C4-2B (cell line): ENCODE measurements around the gene MBD6.
A peak's percentile ranks its signal among the peaks of the same experiment; 100 is the strongest.
"Not testable (repeated sequence)": the region's sequence is repeated elsewhere in the genome, so short reads cannot be mapped to it uniquely, and the experiment has no call there.

Source experiments
- H3K27ac ChIP-seq: fragments of 450-650 bp; 2 replicates; pipeline ENCODE4 v1.5.1; 2017
- ZFX ChIP-seq: fragments of 450-650 bp; IDR thresholded peaks from 2 replicates; pipeline ENCODE4 v1.6.1; 2017
- TF ChIP-seq, protein P1 (sequence below): fragments of 450-650 bp; conservative IDR thresholded peaks from 2 replicates; pipeline ENCODE4 v1.5.1; 2017; ENCODE audit warnings: mild to moderate bottlenecking

MBD6 gene

DNA sequence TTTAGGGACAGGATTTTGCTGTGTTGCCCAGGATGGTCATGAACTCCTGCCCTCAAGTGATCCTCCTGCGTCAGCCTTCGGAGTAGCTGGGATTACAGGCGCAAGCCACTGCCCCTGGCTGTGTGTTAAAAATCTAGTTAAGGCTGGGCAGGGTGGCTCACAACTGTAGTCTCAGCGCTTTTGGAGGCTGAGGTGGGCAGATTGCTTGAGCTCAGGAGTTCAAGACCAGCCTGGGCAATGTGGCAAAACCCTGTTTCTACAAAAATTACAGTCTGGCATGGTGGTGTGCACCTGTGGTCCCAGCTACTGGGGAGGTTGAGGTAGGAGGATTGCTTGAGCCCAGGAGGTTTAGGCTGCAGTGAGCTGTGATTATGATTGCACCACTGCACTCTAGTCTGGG, 11.5 kb upstream of the MBD6 start:
- no peak overlapping the region for H3K27ac ChIP-seq
- TF ChIP-seq, protein P1, sequence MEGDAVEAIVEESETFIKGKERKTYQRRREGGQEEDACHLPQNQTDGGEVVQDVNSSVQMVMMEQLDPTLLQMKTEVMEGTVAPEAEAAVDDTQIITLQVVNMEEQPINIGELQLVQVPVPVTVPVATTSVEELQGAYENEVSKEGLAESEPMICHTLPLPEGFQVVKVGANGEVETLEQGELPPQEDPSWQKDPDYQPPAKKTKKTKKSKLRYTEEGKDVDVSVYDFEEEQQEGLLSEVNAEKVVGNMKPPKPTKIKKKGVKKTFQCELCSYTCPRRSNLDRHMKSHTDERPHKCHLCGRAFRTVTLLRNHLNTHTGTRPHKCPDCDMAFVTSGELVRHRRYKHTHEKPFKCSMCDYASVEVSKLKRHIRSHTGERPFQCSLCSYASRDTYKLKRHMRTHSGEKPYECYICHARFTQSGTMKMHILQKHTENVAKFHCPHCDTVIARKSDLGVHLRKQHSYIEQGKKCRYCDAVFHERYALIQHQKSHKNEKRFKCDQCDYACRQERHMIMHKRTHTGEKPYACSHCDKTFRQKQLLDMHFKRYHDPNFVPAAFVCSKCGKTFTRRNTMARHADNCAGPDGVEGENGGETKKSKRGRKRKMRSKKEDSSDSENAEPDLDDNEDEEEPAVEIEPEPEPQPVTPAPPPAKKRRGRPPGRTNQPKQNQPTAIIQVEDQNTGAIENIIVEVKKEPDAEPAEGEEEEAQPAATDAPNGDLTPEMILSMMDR, result no peak
- no peak for TF ChIP-seq ZFX

GRCh38 chr12:57511588-57512325, 10.9 kb upstream of the MBD6 start:
- no peak overlapping the region for H3K27ac ChIP-seq
- no peak for TF ChIP-seq ZFX
- TF ChIP-seq, protein P1, result no peak

DNA sequence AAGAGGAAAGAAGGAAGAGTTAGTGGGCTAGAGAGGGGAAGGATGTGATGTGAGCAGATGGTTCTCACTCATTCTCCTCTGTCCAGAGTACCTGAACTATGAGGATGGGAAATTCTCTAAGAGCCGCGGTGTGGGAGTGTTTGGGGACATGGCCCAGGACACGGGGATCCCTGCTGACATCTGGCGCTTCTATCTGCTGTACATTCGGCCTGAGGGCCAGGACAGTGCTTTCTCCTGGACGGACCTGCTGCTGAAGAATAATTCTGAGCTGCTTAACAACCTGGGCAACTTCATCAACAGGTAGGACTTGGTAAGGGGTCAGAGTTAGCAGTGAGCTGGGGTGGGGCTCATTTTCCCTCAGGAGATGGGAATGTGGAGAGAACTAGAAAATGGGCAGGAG, 10.0 kb upstream of the MBD6 start:
- no peak overlapping the region for H3K27ac ChIP-seq
- TF ChIP-seq, protein P1, result no peak
- TF ChIP-seq ZFX, result no peak

GRCh38 chr12:57513266-57513665, 9.4 kb upstream of the MBD6 start:
- no peak for TF ChIP-seq ZFX
- TF ChIP-seq, protein P1, result no peak
- H3K27ac ChIP-seq, result no peak overlapping the region

- not testable (repeated sequence) for H3K27ac ChIP-seq
Observed at GRCh38 chr12:57513677-57514076, 8.9 kb upstream of the MBD6 start.

DNA sequence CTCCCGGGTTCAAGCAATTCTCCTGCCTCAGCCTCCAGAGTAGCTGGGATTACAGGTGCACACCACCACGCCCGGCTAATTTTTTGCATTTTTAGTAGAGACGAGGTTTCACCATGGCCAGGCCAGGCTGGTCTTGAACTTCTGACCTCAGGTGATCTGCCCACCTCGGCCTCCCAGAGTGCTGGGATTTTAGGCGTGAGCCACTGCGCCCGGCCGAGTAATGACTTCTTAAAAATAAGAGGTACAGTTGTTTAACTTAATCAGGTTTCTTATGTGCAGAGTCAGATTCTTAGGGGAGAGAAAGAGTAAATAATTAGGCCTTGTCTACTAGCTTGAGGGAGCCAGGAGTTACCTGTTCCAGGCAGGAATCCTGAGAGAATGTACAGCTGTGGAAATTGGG, 8.4 kb upstream of the MBD6 start:
- peak overlapping the region; percentile 74 for H3K27ac ChIP-seq

GRCh38 chr12:57514720-57515407, 7.8 kb upstream of the MBD6 start:
- TF ChIP-seq, protein P1, result no peak
- no peak for TF ChIP-seq ZFX
- H3K27ac ChIP-seq, result peak overlapping the region; percentile 74

DNA sequence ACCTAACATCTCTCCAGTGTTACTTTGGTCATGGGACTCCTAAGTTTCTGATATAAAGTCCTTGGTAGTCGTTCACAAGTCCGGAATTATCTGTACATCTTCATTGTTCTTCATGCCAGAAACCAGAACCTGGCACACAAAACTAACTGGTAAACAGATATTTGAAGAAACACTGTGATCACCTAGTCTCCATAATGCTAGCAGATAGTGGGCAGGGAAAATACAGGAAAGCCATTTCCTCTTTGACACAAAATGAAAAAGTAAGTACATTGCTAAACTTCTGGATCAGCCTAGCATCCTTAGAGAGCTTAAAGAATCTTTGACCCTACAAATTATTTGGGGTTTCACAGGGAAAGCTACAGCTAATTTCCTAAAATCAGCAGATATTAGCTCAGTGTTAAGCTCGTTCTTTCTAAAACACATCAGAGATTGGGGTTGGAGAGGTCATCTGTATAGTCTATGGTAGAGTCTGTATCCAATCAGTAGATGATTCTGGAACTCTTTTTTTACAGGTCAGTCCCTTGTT, 7.2 kb upstream of the MBD6 start:
- TF ChIP-seq, protein P1, result no peak
- no peak for TF ChIP-seq ZFX
- peak overlapping the region; percentile 74 for H3K27ac ChIP-seq
